ENCODE results near the gene SLC5A4. TPM values are rescaled to one million over a fixed set of nuclear protein-coding genes. Genes with fewer than 3 reads are reported as not detected.
"Not testable (repeated sequence)": the region's sequence is repeated elsewhere in the genome, so short reads cannot be mapped to it uniquely, and the experiment has no call there.

Gene SLC5A4
- total and polyA plus RNA-seq, 3 experiments from 2014 or later, result not detected

GRCh38 chr22:32191021-32191420 is 64.1 kb downstream of the SLC5A4 start:
- H3K4me1 Mint-ChIP-seq; H3K27me3 ChIP-seq (ENCODE audit: insufficient read depth, low read length, poor library complexity, severe bottlenecking); H3K9me3 ChIP-seq (ENCODE audit: low read length); H3K9me3 Mint-ChIP-seq; H3K36me3 ChIP-seq (ENCODE audit: insufficient read depth, low read length); DNase-seq; H3K4me1 ChIP-seq (ENCODE audit: insufficient read depth, low read length); POLR2A ChIA-PET; H3K27ac Mint-ChIP-seq; CTCF ChIA-PET; H3K36me3 Mint-ChIP-seq; H3K4me3 ChIP-seq (ENCODE audit: low read length); H3K27ac ChIP-seq (ENCODE audit: low read depth, low read length); H3K4me3 Mint-ChIP-seq: not testable (repeated sequence)
- H3K27me3 Mint-ChIP-seq, result peaks cover 5 to 30% of the 10 kb centered on the region in 2 donors

- H3K36me3 Mint-ChIP-seq, result no peaks in the 10 kb centered on the region
These were observed 69.3 kb downstream of the SLC5A4 start for GRCh38 chr22:32185821-32186220.

GRCh38 chr22:32183625-32184024 is 71.5 kb downstream of the SLC5A4 start:
- H3K9me3 Mint-ChIP-seq, result no peaks in the 10 kb centered on the region
- CTCF ChIA-PET, result no interaction called here
- H3K4me3 ChIP-seq (ENCODE audit: low read length), result no peak overlapping the region
- POLR2A ChIA-PET, result no interaction called here
- H3K27me3 Mint-ChIP-seq, result peaks cover 10 to 24% of the 10 kb centered on the region in 2 donors
- H3K27ac Mint-ChIP-seq, result no peak overlapping the region
- no peaks in the 10 kb centered on the region for H3K4me1 Mint-ChIP-seq
- no peaks in the 10 kb centered on the region for H3K36me3 ChIP-seq (ENCODE audit: insufficient read depth, low read length)
- no peaks in the 10 kb centered on the region for H3K27me3 ChIP-seq (ENCODE audit: insufficient read depth, low read length, poor library complexity, severe bottlenecking)
- no peaks in the 10 kb centered on the region for H3K36me3 Mint-ChIP-seq
- no peaks in the 10 kb centered on the region for H3K4me1 ChIP-seq (ENCODE audit: insufficient read depth, low read length)
- DNase-seq, result no peak
- no peak overlapping the region for H3K27ac ChIP-seq (ENCODE audit: low read depth, low read length)
- no peaks in the 10 kb centered on the region for H3K9me3 ChIP-seq (ENCODE audit: low read length)
- no peak overlapping the region for H3K4me3 Mint-ChIP-seq

More at GRCh38 chr22:32185821-32186220, 69.3 kb downstream of the SLC5A4 start:
- Histone ChIP-seq H3K4me1 (ENCODE audit: insufficient read depth, low read length) (no peaks in the 10 kb centered on the region), H3K27me3 (ENCODE audit: insufficient read depth, low read length, poor library complexity, severe bottlenecking) (no peaks in the 10 kb centered on the region), H3K4me3 (ENCODE audit: low read length) (no peak overlapping the region), H3K9me3 (ENCODE audit: low read length) (no peaks in the 10 kb centered on the region), H3K36me3 (ENCODE audit: insufficient read depth, low read length) (no peaks in the 10 kb centered on the region), H3K27ac (ENCODE audit: low read depth, low read length) (no peak overlapping the region)
- H3K4me1 Mint-ChIP-seq, result no peaks in the 10 kb centered on the region
- H3K9me3 Mint-ChIP-seq, result no peaks in the 10 kb centered on the region
- H3K27me3 Mint-ChIP-seq, result peaks cover 9 to 22% of the 10 kb centered on the region in 2 donors
- no peak overlapping the region for H3K4me3 Mint-ChIP-seq
- DNase-seq, result no peak
- ChIA-PET POLR2A (no interaction called here), CTCF (no interaction called here)
- H3K27ac Mint-ChIP-seq, result no peak overlapping the region

- H3K4me3 ChIP-seq (ENCODE audit: low read length), result no peak overlapping the region
- ChIA-PET CTCF (no interaction called here), POLR2A (no interaction called here)
- no peak overlapping the region for H3K27ac Mint-ChIP-seq
- H3K4me1 ChIP-seq (ENCODE audit: insufficient read depth, low read length), result no peaks in the 10 kb centered on the region
- no peaks in the 10 kb centered on the region for H3K36me3 Mint-ChIP-seq
- no peak overlapping the region for H3K4me3 Mint-ChIP-seq
- no peaks in the 10 kb centered on the region for H3K9me3 Mint-ChIP-seq
- H3K9me3 ChIP-seq (ENCODE audit: low read length), result no peaks in the 10 kb centered on the region
- H3K36me3 ChIP-seq (ENCODE audit: insufficient read depth, low read length), result no peaks in the 10 kb centered on the region
- H3K27me3 ChIP-seq (ENCODE audit: insufficient read depth, low read length, poor library complexity, severe bottlenecking), result no peaks in the 10 kb centered on the region
- H3K27ac ChIP-seq (ENCODE audit: low read depth, low read length), result no peak overlapping the region
- H3K4me1 Mint-ChIP-seq, result no peaks in the 10 kb centered on the region
- no peak for DNase-seq
- peaks cover 16 to 32% of the 10 kb centered on the region in 2 donors for H3K27me3 Mint-ChIP-seq
These were observed 74.1 kb downstream of the SLC5A4 start for GRCh38 chr22:32181043-32181442.

- H3K27ac ChIP-seq (ENCODE audit: low read depth, low read length), result no peak overlapping the region
- no peaks in the 10 kb centered on the region for H3K36me3 ChIP-seq (ENCODE audit: insufficient read depth, low read length)
- Mint-ChIP-seq H3K27me3 (peaks cover 21 to 36% of the 10 kb centered on the region in 2 donors), H3K27ac (no peak overlapping the region), H3K36me3 (no peaks in the 10 kb centered on the region), H3K4me1 (no peaks in the 10 kb centered on the region), H3K4me3 (no peak overlapping the region), H3K9me3 (no peaks in the 10 kb centered on the region)
- POLR2A ChIA-PET, result no interaction called here
- H3K27me3 ChIP-seq (ENCODE audit: insufficient read depth, low read length, poor library complexity, severe bottlenecking), result no peaks in the 10 kb centered on the region
- CTCF ChIA-PET, result no interaction called here
- DNase-seq, result no peak
- H3K9me3 ChIP-seq (ENCODE audit: low read length), result no peaks in the 10 kb centered on the region
- H3K4me1 ChIP-seq (ENCODE audit: insufficient read depth, low read length), result no peaks in the 10 kb centered on the region
- H3K4me3 ChIP-seq (ENCODE audit: low read length), result no peak overlapping the region
These were observed 77.9 kb downstream of the SLC5A4 start for GRCh38 chr22:32177221-32177765.

GRCh38 chr22:32175683-32176644 is 79.2 kb downstream of the SLC5A4 start:
- POLR2A ChIA-PET, result no interaction called here
- no peak overlapping the region for H3K27ac ChIP-seq (ENCODE audit: low read depth, low read length)
- H3K36me3 ChIP-seq (ENCODE audit: insufficient read depth, low read length), result no peaks in the 10 kb centered on the region
- no peaks in the 10 kb centered on the region for H3K4me1 ChIP-seq (ENCODE audit: insufficient read depth, low read length)
- H3K4me3 Mint-ChIP-seq, result peak overlapping the region in 2 of 7 donors; percentile 9 to 44
- CTCF ChIA-PET, result no interaction called here
- H3K36me3 Mint-ChIP-seq, result no peaks in the 10 kb centered on the region
- DNase-seq, result no peak
- no peak overlapping the region for H3K4me3 ChIP-seq (ENCODE audit: low read length)
- H3K4me1 Mint-ChIP-seq, result no peaks in the 10 kb centered on the region
- H3K27me3 Mint-ChIP-seq, result peaks cover 21 to 36% of the 10 kb centered on the region in 2 donors
- no peak overlapping the region for H3K27ac Mint-ChIP-seq
- H3K9me3 Mint-ChIP-seq, result no peaks in the 10 kb centered on the region
- no peaks in the 10 kb centered on the region for H3K27me3 ChIP-seq (ENCODE audit: insufficient read depth, low read length, poor library complexity, severe bottlenecking)
- H3K9me3 ChIP-seq (ENCODE audit: low read length), result no peaks in the 10 kb centered on the region

- POLR2A ChIA-PET, result no interaction called here
- Histone ChIP-seq H3K27ac (ENCODE audit: low read depth, low read length) (no peak overlapping the region), H3K4me3 (ENCODE audit: low read length) (no peak overlapping the region), H3K27me3 (ENCODE audit: insufficient read depth, low read length, poor library complexity, severe bottlenecking) (no peaks in the 10 kb centered on the region), H3K36me3 (ENCODE audit: insufficient read depth, low read length) (no peaks in the 10 kb centered on the region), H3K9me3 (ENCODE audit: low read length) (no peaks in the 10 kb centered on the region), H3K4me1 (ENCODE audit: insufficient read depth, low read length) (no peaks in the 10 kb centered on the region)
- CTCF ChIA-PET, result no interaction called here
- no peak for DNase-seq
- H3K4me1 Mint-ChIP-seq, result no peaks in the 10 kb centered on the region
- H3K9me3 Mint-ChIP-seq, result no peaks in the 10 kb centered on the region
- no peak overlapping the region for H3K27ac Mint-ChIP-seq
- H3K27me3 Mint-ChIP-seq, result peaks cover 21 to 36% of the 10 kb centered on the region in 2 donors
- H3K4me3 Mint-ChIP-seq, result no peak overlapping the region
- H3K36me3 Mint-ChIP-seq, result no peaks in the 10 kb centered on the region
These were observed 80.0 kb downstream of the SLC5A4 start for GRCh38 chr22:32175115-32175514.
